ENCODE data around the gene PRPF19. TPM values are rescaled to one million over a fixed set of nuclear protein-coding genes. Genes with fewer than 3 reads are reported as not detected.

The PRPF19 gene
- total and polyA plus RNA-seq, 4 experiments from 2014 or later, result 10.8 to 99.2 (median 57.2) TPM

DNA sequence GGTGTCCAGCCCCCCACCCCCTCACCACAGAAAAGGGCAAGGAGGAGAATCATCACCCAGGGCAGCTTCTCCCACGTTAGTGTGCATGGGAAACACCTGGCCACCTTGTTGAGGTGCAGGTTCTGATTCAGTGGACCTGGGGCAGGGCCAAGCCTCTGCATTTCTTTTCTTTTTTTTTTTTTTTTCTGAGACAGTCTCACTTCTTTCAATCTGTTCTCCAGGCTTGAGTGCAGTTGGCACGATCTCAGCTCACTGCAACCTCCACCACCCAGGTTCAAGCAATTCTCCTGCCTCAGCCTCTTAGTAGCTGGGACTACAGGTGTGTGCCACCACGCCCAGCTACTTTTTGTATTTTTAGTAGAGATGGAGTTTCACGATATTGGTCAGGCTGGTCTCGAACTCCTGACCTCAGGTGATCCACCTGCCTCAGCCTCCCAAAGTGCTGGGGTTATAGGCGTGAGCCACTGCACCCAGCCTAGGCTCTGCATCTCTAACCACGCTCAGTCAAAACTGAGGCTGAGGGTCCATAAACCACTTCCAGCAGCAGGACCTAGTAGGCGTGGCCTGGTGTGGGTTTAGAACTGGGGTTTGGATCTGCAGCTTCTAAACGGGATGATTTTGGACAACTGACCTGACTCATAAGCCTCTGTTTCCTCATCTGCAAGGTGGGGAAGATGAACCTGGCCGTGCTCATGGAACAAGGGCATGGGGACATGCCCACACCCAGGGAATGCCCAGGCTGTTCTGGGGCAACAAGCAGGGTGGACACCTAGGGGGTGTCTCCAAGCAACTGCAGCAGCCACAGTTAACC, 38.3 kb downstream of the PRPF19 start:
- CTCF ChIA-PET (ENCODE audit: partially characterized antibody), result interaction anchor here (0.7 kb wide), 1 partner anchor 40 kb away, joined by 3 read pairs; no protein-coding TSS in a partner anchor
- Mint-ChIP-seq H3K4me3 (no peak overlapping the region), H3K27ac (peak overlapping the region in 1 of 7 donors; percentile 25), H3K4me1 (peaks cover 2 to 16% (median 3%) of the 10 kb centered on the region in 4 donors), H3K36me3 (no peaks in the 10 kb centered on the region), H3K27me3 (peaks cover 3% of the 10 kb centered on the region in 2 donors), H3K9me3 (peaks cover 0 to 2% (median 0%) of the 10 kb centered on the region in 8 donors)
- H3K4me1 ChIP-seq (ENCODE audit: insufficient read depth, low read length), result peaks cover 12% of the 10 kb centered on the region
- no peaks in the 10 kb centered on the region for H3K36me3 ChIP-seq (ENCODE audit: insufficient read depth, low read length)
- DNase-seq, result no peak
- H3K4me3 ChIP-seq (ENCODE audit: low read length in 2 of 2), result no peak overlapping the region
- H3K27me3 ChIP-seq (ENCODE audit: insufficient read depth, low read length), result no peaks in the 10 kb centered on the region
- POLR2A ChIA-PET (ENCODE audit: partially characterized antibody), result interaction anchor here (0.6 kb wide), 1 partner anchor 892 kb away, joined by 3 read pairs; no protein-coding TSS in a partner anchor
- no peak overlapping the region for H3K27ac ChIP-seq (ENCODE audit: low read depth, low read length)
- H3K9me3 ChIP-seq (ENCODE audit: control insufficient read depth in 1 of 2, low read length in 2 of 2), result no peaks in the 10 kb centered on the region
- intact Hi-C loops (cut with micrococcal nuclease), result no loop called here

DNA sequence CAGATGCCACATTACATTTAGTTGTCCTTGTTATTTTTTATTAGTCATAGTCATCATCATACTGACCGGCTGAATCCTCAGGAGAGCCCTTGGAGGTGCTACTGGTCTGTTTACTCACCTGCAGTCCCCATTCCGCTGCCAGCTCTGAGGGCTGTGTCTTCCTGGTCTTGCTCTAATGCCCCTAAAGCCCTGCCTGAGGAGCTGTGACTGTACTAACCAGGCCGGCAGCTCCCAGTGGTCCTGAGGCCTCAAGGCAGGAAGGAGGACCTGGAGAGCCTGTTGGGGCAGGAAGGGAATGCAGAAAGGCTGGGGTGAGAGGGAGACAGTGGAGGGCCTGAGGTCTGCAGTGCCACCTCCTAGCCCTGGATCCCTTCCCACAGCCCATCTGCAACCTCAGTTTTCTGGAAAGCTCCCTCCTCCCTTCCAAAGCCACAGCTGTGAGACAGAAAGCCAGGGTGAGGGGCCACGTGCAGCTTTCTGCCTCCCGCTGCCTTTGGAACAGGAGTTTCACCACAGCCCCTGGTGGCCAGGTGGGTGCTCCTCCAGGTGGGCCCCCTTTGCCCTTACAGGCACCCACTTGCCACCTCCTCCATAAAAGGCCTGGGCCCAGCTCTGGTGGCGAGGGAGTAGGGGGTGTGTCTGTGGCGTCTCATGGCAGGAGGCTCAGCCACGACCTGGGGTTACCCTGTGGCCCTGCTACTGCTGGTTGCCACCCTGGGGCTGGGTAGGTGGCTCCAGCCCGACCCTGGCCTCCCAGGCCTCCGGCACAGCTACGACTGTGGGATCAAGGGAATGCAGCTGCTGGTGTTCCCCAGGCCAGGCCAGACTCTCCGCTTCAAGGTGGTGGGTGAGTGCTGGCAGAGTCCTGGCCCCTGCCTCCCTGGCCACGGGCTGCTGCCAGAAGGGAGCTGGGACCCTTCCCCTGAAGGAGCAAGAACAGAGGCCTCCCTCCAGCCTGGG, 39.2 kb downstream of the PRPF19 start, which contains the start of gene ZP1:
Gene ZP1, plus strand, starts transcription at position 632 of the 960 bp plus-strand sequence. Its CDS starts 20 bp downstream, at position 652.
- Mint-ChIP-seq H3K27ac (peak within 1 kb of the TSS in 1 of 7 donors; percentile 64), H3K4me3 (no peak within 1 kb of the TSS), H3K4me1 (peaks cover 0 to 12% (median under 1%) of the 10 kb centered on the region in 4 donors), H3K36me3 (no peaks in the 10 kb centered on the region), H3K27me3 (peaks cover 3% of the 10 kb centered on the region in 2 donors), H3K9me3 (peaks cover 0 to 2% (median 0%) of the 10 kb centered on the region in 8 donors)
- CTCF ChIA-PET (ENCODE audit: partially characterized antibody), result interaction anchor here (1.4 kb wide), 1 partner anchor 16 kb away, joined by 4 read pairs; no protein-coding TSS in a partner anchor
- Histone ChIP-seq H3K27me3 (ENCODE audit: insufficient read depth, low read length) (no peaks in the 10 kb centered on the region), H3K9me3 (ENCODE audit: control insufficient read depth in 1 of 2, low read length in 2 of 2) (no peaks in the 10 kb centered on the region), H3K4me1 (ENCODE audit: insufficient read depth, low read length) (peaks cover 7% of the 10 kb centered on the region), H3K4me3 (ENCODE audit: low read length in 2 of 2) (no peak within 1 kb of the TSS), H3K27ac (ENCODE audit: low read depth, low read length) (no peak within 1 kb of the TSS), H3K36me3 (ENCODE audit: insufficient read depth, low read length) (no peaks in the 10 kb centered on the region)
- intact Hi-C loops (cut with micrococcal nuclease), result no loop called here
- DNase-seq, result no peak
- POLR2A ChIA-PET (ENCODE audit: partially characterized antibody), result interaction anchor here (0.6 kb wide), 1 partner anchor 892 kb away, joined by 3 read pairs; no protein-coding TSS in a partner anchor

GRCh38 chr11:60864856-60865513, 41.4 kb downstream of the PRPF19 start:
- Mint-ChIP-seq H3K4me1 (no peaks in the 10 kb centered on the region), H3K27me3 (peaks cover 3% of the 10 kb centered on the region in 2 donors), H3K9me3 (peaks cover 0 to 2% (median 0%) of the 10 kb centered on the region in 8 donors), H3K4me3 (peak overlapping the region in 1 of 8 donors; percentile 49), H3K36me3 (no peaks in the 10 kb centered on the region), H3K27ac (peak overlapping the region in 2 of 7 donors; percentile 47 to 58)
- CTCF ChIA-PET (ENCODE audit: partially characterized antibody), result interaction anchor here (1.2 kb wide), 2 partner anchors 9 to 33 kb away, joined by 4 to 5 read pairs; partner anchors contain the start of gene PTGDR2
- no peaks in the 10 kb centered on the region for H3K36me3 ChIP-seq (ENCODE audit: insufficient read depth, low read length)
- H3K9me3 ChIP-seq (ENCODE audit: control insufficient read depth in 1 of 2, low read length in 2 of 2), result no peaks in the 10 kb centered on the region
- no peak overlapping the region for H3K4me3 ChIP-seq (ENCODE audit: low read length in 2 of 2)
- no peak for DNase-seq
- H3K4me1 ChIP-seq (ENCODE audit: insufficient read depth, low read length), result no peaks in the 10 kb centered on the region
- POLR2A ChIA-PET (ENCODE audit: partially characterized antibody), result interaction anchor here (1.4 kb wide), 1 partner anchor 22 kb away, joined by 3 read pairs; no protein-coding TSS in a partner anchor
- intact Hi-C loops (cut with micrococcal nuclease), result no loop called here
- H3K27ac ChIP-seq (ENCODE audit: low read depth, low read length), result no peak overlapping the region
- no peaks in the 10 kb centered on the region for H3K27me3 ChIP-seq (ENCODE audit: insufficient read depth, low read length)

DNA sequence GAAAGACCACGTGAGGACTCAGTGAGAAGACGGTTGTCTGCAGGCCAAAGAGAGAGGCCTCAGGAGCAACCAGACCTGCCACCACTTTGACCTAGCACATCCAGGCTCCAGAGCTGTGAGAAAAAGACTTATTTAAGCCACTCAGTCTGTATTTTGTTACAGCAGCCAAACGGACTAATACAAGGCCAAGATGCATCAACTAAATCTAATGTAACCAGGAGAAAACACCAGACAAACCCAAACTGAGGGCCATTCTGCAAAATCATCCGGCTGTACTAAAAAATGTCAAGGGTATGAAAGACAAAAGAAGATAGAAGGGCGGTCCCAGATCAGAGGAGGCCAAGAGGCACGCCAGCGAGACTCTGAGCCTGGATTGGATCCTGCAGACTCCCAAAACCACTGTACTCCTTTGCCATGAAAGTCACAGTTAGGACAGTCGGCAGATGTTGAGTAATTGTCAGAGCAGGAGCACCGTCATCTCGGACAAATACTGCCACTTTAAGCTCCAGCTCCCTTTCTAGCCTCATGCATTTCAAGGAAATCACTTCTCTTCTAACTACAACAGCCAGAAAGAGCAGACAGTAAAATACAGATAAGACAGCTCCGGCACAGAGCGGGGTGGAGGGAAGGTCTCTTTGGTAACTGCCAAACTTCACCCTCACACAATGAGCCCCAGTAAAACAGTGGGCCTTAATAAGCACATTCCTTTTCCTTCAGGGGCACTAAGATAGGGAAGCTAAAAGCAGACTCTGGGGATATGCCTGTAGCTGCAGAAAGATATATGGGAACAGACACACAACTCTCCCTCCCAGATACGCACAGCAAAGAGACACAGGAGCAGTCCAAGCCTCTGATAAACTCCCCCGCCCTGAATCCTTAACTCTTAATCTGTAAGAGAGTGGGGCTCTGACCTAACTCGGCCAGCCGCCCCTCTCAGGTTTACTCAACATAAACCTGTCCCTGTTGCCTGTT, 42.5 kb downstream of the PRPF19 start:
- intact Hi-C loops (cut with micrococcal nuclease), result no loop called here

DNA sequence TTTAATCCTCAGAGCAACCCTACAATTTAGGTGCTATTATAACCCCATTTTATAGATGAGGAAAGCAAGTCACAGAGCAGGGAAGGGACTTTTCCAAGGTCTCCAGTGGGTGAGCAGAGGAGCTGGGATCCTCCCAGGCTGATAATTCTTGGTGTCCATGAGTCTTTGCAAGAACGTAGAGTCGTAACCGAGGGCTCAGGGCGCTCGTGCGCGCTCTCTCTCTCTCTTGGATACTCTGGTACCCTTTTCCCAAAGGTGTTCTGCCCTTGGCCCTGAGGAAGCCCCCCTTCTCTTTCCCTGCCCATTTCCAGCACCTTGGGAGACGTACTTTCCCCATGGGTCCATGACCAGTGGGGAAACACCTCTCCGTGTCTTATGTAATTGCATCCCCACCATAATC, 44.2 kb downstream of the PRPF19 start:
- H3K27ac ChIP-seq (ENCODE audit: low read depth, low read length), result no peak overlapping the region
- Mint-ChIP-seq H3K27ac (peak overlapping the region in 1 of 7 donors; percentile 43), H3K4me1 (peaks cover 8 to 21% (median 13%) of the 10 kb centered on the region in 4 donors), H3K36me3 (no peaks in the 10 kb centered on the region), H3K27me3 (no peaks in the 10 kb centered on the region), H3K4me3 (no peak overlapping the region), H3K9me3 (no peaks in the 10 kb centered on the region)
- H3K9me3 ChIP-seq (ENCODE audit: control insufficient read depth in 1 of 2, low read length in 2 of 2), result no peaks in the 10 kb centered on the region
- H3K4me3 ChIP-seq (ENCODE audit: low read length in 2 of 2), result no peak overlapping the region
- ChIA-PET POLR2A (ENCODE audit: partially characterized antibody) (no interaction called here), CTCF (ENCODE audit: partially characterized antibody) (no interaction called here)
- no peaks in the 10 kb centered on the region for H3K27me3 ChIP-seq (ENCODE audit: insufficient read depth, low read length)
- peaks cover 13% of the 10 kb centered on the region for H3K4me1 ChIP-seq (ENCODE audit: insufficient read depth, low read length)
- H3K36me3 ChIP-seq (ENCODE audit: insufficient read depth, low read length), result no peaks in the 10 kb centered on the region
- no peak for DNase-seq
- intact Hi-C loops (cut with micrococcal nuclease), result no loop called here

More for the DNA sequence above, 42.5 kb downstream of the PRPF19 start:
- no peak for DNase-seq
- Histone ChIP-seq H3K9me3 (ENCODE audit: control insufficient read depth in 1 of 2, low read length in 2 of 2) (no peaks in the 10 kb centered on the region), H3K27ac (ENCODE audit: low read depth, low read length) (no peak overlapping the region), H3K36me3 (ENCODE audit: insufficient read depth, low read length) (no peaks in the 10 kb centered on the region), H3K4me1 (ENCODE audit: insufficient read depth, low read length) (peaks cover 4% of the 10 kb centered on the region), H3K4me3 (ENCODE audit: low read length in 2 of 2) (no peak overlapping the region), H3K27me3 (ENCODE audit: insufficient read depth, low read length) (no peaks in the 10 kb centered on the region)
- ChIA-PET POLR2A (ENCODE audit: partially characterized antibody) (interaction anchor here (1.4 kb wide), 1 partner anchor 23 kb away, joined by 3 read pairs; no protein-coding TSS in a partner anchor), CTCF (ENCODE audit: partially characterized antibody) (interaction anchor here (1.2 kb wide), 1 partner anchor 8 kb away, joined by 5 read pairs; the partner anchor contains the start of gene PTGDR2)
- H3K36me3 Mint-ChIP-seq, result no peaks in the 10 kb centered on the region
- peaks cover 0 to 2% of the 10 kb centered on the region in 2 donors for H3K27me3 Mint-ChIP-seq
- H3K4me1 Mint-ChIP-seq, result peaks cover 3 to 6% (median 5%) of the 10 kb centered on the region in 4 donors
- peak overlapping the region in 1 of 7 donors; percentile 65 for H3K27ac Mint-ChIP-seq
- H3K4me3 Mint-ChIP-seq, result peak overlapping the region in 2 of 8 donors; percentile 17 to 49
- no peaks in the 10 kb centered on the region for H3K9me3 Mint-ChIP-seq

DNA sequence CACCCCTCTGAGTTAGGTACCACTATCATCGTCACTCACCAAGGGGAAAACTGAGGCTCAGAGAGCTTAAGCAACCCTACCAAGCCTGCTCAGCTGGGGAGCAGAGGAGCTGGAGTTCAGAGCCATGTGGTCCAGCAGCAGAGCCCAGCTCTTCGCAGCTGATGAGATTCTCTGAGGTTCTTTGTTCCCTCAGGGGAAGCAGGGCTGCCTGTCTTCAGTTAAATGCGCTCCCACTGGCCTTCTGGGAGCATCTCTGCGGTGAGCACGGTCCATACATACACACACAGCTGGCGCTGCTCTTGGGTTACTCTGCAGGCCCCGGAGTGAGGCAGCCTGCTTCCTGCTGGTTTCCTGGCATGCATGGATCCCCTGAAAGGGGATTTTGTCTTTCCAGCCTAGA, 45.4 kb downstream of the PRPF19 start:
- no peak for DNase-seq
- ChIA-PET POLR2A (ENCODE audit: partially characterized antibody) (no interaction called here), CTCF (ENCODE audit: partially characterized antibody) (interaction anchor here (0.6 to 2.5 kb wide), 4 partner anchors 11 to 38 kb away, joined by 3 to 10 read pairs (median 4); no protein-coding TSS in a partner anchor)
- Histone ChIP-seq H3K27me3 (ENCODE audit: insufficient read depth, low read length) (no peaks in the 10 kb centered on the region), H3K27ac (ENCODE audit: low read depth, low read length) (no peak overlapping the region), H3K4me3 (ENCODE audit: low read length in 2 of 2) (no peak overlapping the region), H3K36me3 (ENCODE audit: insufficient read depth, low read length) (no peaks in the 10 kb centered on the region), H3K4me1 (ENCODE audit: insufficient read depth, low read length) (peaks cover 13% of the 10 kb centered on the region), H3K9me3 (ENCODE audit: control insufficient read depth in 1 of 2, low read length in 2 of 2) (no peaks in the 10 kb centered on the region)
- no peaks in the 10 kb centered on the region for H3K9me3 Mint-ChIP-seq
- peak overlapping the region in 1 of 7 donors; percentile 37 for H3K27ac Mint-ChIP-seq
- H3K27me3 Mint-ChIP-seq, result no peaks in the 10 kb centered on the region
- peaks cover 8 to 21% (median 14%) of the 10 kb centered on the region in 4 donors for H3K4me1 Mint-ChIP-seq
- H3K36me3 Mint-ChIP-seq, result no peaks in the 10 kb centered on the region
- intact Hi-C loops (cut with micrococcal nuclease), result no loop called here
- H3K4me3 Mint-ChIP-seq, result no peak overlapping the region
